ENCODE data around the gene ACTN3.

GRCh38 chr11:66547662-66548009 lies 933 bp downstream of the ACTN3 start:
- no peak for TF ChIP-seq POLR2A (IDR thresholded peaks at IDR 0.05)
- TF ChIP-seq CTCF (IDR thresholded peaks at IDR 0.05), result no peak

Data from testis (tissue), 2 donors.